Stimulated activated CD4-positive, alpha-beta T cell treated with anti-CD3 and anti-CD28 coated beads, Interleukin-15, amount 100 ng/mL, for 24 hours (primary cell): ENCODE measurements around the gene CAMKK1.

Experiments
- DNase-seq: peaks from one replicate; pipeline ENCODE4 v3.0.0-alpha.2; 2020

CAMKK1 gene

DNA sequence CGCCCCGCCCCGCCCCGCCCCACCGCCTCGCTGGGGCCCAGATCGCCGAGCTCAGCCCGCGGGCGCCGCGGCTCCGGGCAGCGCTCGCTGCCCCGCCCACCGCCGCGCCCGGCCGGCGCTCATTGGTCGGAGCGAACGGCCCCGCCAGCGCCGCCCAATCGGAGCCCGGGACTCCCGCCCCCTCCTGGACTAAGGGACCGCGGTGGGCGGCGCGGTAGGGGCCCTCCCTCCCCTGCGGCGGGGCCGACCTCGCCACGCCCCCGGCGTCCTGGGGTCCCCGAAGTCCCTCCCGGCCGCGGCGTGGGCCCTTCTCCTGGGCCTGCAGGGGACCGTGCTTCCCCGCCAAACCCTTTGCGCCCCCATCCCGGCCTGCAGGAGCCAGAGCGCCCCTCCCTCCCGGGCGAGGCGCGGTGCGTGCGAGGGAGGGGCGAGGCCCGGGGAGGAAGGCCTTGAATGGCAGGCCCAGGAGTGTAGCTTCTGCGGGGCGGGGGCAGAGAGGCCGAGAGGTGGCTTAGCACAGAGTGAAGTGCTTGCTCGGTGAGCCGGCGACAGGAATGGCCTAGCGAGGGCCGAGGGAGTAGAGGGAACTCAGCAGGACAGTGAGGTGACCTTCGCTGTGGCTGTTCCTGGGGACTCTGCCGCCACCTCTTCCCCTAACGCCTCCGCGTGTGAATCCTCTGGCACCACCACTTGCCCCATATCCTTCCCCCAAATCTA, at the start of gene CAMKK1:
CAMKK1 (minus strand) TSS at position 51 of the 717 bp plus-strand sequence. CDS start 7,366 bp downstream, outside the sequence.
- peak; percentile 94 for DNase-seq

DNA sequence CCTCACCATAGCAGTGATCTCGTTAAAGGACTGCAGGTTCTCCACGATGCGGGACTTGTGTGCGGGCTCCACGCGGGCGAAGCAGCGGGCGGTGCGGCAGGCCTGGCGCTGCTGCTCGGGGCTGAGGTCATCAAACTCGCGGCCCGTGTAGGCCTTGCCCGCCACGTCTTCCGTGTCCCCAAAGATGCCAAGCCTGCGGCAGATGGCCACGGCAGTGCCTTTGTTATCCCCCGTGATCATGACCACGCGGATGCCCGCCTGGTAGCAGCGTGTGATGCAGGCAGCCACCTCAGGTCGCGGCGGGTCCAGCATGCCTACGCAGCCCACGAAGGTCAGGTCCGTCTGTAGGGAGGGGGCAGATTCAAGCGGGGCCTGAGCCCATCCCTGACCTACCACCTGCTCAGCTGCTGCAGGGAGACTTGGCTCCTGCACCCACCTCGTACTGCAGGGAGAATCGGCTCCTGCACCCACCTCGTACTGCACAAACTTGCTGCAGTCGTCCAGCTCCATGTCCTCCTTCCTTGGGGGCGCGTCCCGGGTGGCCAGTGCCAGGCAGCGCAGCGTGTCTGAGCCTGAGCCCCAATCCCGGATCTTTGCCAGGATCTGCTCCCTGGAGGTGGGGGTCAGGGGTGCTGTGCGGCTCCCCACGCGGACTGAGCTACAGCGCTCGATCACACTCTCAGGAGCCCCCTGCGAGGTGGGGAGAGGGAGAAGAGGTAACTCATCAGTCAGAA, 48.3 kb upstream of the CAMKK1 start:
- no peak for DNase-seq

DNA sequence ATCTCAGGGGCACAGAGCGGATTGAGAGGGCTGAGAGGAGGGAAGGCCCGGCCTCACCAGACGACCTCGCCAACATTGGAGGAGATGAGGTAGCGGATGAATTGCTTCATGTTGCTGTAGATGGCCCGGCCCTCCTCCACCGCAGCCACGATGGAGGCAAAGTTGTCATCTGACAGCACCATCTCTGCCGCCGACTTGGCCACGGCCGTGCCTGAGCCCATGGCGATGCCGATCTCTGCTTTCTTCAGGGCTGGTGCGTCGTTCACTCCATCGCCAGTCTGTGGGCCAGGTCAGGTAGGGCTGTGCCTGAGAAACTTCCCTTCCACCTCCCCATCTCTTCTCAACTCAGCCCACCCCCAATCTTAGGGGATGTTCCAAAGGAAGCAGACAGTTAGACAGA, 44.5 kb upstream of the CAMKK1 start:
- no peak for DNase-seq

DNA sequence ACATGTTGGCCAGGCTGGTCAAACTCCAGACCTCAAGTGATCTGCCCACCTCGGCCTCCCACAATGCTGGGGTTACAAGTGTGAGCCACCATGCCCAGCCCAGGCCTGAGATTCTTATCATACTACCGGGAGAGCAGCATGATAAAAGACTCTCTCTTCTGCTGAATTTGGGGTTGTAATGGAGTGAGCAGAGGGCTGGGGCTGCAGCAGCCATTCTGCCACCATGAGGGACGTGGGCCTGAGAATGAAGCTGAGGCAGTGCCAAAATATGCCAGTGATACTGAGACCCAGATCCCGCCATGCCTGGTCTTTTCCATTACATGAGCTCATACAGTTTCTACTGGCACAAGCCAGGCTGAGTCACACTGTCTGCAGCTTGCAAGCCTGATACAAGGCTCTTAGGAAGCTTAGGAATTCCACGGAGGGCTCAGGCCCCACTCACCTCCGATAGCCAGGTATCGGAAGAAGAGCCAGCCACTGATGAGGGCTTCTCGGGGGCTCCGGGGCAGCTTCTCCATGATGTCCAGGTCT, 43.0 kb upstream of the CAMKK1 start:
- no peak for DNase-seq

DNA sequence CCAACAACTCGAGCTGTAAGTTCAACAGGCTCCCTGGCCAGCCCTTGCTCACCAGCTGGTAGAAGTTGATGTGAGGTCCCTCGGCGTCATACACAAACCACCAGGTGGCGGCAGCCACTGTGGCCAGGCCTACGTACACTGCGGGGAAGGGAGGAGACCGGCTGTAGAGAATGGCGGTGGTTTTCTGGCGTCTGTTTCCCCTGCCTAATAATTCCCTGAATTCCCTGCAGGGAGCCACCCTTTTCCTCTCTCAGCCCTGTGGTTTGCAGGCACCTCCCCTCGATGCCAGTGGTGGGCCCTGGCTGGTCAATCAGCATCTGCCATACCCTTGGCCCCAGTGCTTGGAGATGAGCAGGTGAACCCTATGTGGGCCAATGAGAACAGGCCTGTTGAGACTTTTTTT, 42.3 kb upstream of the CAMKK1 start:
- DNase-seq: peak; percentile 43

DNA sequence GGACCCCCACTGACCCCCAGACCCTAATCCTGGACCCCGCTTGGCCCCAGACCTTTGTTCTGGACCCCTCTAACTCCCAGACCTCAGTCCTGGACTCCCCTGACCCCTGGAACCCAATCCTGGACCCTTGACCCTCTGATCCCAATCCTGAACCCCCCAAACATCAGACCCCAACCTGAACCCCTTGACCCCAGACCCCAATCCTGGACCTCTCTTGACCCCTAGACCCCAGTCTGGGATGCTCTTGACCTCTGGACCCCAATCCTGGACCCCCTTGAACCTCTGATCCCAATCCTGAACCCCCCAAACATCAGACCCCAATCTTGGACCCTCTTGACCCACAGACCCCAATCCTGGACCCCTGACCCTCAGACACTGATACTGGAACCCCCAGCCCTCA, 36.9 kb upstream of the CAMKK1 start:
- DNase-seq: no peak

DNA sequence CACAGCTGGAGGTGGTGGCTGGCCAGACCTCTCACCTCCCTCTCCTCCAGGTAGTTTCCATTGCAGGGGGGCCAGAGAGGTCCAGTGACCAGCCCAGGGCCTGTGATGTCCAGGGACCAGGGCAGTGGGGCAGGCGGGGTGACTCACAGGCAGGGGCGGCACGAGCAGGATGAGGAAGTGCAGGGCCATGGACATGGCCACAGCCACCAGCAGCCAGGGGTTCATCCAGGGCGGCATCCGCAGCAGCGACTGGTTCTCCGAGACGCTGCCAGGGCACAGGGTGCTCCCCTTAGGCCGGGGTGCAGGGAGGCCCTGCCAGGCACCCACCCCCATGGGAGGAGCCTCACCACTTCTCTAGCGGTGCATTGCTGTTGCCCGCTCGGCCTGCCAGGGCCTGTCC, 36.3 kb upstream of the CAMKK1 start:
- DNase-seq: no peak

DNA sequence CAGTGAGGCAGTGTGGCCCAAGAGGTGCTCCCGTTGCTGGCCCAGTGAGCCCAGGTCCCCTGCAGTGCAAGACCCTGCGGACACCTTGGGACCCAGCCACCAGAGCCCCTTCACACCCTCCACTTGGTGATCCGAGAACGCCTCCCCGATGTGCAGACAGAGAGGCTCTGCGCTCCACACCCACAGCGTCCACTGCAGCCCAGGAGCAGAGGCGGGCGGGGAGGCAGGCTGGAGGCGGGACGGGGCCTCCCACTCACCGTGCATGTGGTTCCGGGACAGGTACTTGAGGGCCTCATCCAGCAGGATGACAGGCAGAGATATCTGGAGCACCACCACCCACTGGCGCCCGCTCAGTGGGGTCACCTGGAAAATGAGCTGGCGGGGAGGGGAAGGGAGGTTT, 35.6 kb upstream of the CAMKK1 start:
- no peak for DNase-seq

DNA sequence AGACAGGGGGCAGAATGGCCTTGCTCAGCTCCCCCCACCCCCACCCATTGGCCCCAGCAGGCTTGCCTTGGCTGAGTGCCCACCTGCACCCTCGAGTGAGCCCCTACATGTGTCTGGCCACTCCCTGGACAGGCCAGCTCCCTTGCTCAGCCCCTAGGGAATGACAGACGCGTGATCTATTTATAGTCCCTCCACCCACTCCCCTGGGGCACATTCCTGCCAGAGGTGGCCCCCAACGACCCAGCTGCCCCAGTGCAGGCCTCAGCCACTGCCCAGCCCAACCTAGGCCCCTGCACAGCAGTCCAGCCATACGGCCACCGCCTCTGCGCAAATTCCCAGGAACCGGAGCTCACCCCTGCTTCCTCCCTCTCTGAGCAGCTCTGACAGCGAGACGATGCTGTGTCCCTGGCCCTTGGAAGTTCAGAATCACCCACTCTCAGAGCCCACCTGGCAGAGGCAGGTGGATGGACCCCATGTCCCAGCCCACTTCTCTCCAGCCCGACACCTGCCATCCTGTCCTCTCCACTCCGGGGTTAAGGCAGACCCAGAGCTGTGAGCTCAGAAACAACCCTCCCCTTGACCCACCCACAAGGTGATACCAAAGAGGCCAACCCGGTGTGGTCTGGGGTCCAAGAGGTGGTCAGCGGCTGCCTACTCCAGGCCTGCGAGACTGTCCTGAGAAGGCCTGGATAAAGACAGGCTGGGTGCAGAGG, 34.9 kb upstream of the CAMKK1 start:
- DNase-seq: no peak

DNA sequence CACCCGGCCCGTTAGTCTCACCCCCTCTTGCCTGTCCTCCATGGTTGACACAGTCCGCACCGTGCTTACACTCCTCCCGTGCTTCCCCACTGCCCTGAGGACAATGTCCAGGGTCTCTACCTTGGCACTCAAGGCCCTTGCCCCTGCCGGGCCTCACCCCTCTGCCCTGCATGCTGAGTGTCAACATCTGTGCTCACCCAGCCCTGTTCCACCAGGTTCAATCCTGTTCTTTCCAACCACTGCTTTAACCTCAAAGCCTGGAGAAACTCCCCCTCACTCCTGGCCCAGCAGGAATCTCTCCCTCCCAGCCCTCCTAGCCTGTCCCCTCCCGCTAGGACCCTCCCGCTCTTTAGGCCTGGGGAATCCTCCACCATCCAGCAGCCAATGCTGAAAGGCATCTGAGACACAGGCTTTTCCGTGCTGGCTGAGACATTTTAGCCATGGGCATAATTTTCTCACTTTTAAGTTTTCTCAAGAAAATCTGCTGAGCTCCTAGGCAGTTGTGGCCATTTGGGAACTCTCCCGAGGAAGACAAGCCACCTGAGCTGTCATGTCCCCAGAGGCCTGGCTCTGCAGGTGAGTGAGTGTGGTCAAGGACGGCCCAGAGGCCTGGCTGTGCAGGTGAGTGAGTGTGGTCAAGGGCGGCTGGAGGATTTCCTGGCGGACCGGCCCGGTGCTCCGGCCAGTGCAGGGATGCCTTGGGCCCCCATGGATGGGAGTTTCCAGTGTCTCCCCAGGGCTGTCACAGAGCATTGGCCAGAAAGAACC, 34.2 kb upstream of the CAMKK1 start:
- DNase-seq: no peak

DNA sequence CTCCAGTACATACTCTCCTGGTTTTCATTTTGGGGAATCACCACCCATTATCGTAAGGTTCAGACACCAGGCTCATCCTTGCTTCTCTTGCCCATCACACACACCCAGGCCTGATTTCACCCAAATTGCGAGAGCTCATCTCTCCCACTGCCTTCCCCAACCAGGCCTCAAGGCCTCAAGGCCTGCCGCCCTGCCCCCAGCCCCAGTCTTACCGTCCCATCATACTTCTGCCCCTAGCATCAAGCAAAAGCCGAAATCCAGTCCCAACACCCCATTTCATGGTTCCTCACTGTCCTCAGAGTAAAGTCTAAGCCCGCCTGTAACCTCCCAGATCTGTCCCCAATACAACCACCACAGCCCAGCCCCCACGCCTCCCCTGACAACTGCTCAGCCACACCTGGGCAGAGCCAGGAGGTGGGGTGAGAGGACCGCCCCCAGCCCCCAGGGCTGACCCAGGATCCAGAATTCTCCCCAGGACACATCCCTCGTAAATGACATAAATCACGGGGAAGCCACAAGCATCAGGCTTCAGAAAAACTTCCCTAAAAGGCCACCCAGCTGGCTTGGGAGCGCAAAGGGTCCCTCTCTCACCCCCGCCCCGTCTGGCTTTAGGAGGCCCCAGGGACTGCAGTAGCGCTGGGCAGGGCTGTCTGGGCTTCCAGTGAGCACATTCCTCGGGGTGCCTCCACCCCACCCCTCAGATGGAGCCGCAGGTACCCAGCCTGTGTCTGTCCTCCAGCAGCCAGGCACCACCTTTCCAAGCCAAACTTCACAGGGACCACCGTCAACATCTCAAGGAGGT, 33.0 kb upstream of the CAMKK1 start:
- no peak for DNase-seq

DNA sequence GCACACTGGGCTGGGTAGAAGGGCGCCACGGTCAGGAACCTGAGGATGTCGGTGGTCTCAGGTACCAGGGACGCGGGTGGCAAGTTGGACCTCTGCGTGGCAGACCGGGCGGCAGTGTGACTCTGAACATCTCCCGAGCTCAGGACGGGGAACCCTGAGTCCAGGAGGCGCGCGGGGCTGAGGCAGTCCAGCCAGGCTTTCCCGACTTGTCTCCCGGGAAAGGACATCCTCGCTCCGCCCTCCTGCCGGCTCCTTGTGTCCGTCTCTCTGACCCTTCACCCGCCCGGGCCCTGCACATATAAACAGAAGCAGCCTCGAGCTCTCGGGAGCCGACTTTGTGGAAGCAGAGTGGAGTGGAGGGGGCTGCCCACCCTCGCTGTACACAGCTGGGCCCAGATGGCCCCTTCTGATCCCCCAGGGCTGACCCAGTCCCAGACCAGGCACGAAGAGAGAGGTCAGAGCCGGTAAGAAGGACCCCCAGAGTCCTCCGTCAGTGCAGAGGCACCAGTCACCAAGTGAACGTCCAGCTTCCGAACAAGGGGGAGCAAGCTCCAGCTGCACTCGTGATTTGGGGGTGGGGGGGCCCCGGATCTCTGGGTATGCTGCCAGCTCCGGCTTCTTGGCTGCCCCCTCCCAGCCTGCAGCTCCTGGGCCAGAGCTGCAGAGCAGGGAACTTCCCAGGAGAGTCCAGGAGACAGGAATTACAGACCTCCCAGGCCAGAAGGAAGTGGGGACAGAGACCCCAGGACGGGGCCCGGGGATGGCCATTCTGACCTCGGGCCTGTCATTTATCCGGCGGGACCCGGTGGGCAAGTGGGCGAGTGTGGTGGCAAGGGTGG, 31.9 kb upstream of the CAMKK1 start:
- DNase-seq: no peak

DNA sequence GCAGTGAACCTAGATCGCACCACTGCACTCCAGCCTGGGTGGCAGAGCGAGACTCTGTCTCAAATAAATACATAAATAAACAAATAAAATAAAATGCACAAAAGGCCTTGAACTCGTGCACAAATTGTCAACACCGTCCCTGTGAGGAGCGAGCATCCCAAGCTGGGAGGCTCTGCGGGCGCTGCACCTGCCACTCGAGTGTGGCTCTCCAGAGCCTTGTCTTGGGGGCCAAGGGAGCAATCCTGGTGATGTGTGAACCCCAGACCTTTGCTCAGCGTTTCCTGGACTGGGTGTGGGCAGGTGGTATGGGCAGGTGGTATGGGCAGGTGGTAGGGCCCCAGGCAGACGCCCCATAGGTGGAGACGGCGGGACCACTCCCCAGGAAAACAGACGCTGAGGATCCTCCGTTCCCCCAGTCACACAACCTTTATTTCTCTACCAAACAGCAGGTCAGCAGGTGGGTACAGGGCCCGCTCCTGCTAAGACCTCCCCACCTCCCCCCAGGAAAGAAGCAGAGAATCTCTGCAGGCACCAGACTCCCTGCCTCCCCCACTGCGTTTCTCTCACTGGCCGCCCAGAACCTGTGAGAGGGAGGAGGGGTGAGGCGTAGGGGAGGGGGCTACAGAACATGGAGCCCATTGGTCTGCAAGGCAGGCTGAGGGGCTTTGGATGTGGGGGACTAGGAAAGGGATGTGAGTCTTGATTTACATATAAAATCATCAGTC, 30.8 kb upstream of the CAMKK1 start:
- DNase-seq: no peak

DNA sequence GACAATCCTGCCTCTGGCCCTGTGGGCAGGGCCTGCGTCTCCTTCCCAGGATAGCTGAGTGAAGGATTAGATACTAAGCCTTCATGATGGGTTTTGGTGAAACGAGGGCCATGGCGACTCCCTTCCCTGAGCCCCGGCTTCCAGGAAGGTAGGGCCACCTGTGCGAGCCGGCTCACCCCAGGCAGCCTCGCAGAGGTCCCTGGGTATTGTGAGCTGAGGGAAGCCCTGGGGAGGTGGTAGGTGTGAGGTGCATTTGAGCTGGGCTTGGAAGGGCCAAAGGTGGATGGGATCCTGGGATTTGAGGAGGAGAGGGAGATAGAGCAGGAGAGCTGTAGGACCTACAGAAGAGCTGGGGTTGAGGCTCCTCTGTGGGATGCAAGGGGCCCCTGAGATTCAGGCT, 29.9 kb upstream of the CAMKK1 start:
- no peak for DNase-seq

DNA sequence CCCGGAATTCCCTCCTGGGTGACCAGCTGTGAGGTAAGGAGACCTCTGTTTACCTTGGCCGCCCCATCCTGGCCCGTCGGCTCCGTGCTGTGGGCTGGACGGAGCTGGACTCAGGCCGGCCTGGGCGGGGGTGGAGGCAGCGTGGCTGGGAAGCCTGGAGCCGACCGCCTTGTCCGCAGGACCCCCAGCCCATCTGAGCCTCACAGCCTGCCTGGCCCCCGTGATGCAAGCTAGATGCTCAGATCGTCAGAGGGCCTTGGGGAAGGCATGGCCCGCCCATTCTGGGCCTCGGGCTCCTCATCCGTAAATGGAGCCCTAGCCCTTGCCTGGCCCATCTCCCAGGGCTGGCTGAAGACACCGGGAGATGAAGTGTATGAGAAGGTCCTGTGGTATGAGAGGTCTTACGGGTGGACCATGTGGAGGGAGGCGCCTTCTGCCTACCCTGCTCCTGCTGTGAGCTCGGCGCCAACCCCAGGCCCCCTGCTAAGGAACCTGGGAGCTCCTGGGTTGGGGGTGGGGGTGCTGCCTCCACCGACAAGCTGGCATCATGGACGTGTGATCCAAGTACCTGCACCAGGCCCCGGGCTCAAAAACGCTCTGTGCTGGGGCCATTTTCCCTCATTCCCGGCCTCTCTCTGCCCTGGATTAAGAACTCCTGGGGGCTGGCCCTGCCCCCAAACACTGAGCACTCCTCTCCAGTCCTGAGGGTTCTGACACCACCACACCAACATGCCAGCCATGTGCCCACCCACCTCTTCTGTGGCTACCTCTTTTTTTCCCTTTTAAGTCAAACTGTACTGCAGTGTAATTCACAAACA, 28.9 kb upstream of the CAMKK1 start:
- no peak for DNase-seq

DNA sequence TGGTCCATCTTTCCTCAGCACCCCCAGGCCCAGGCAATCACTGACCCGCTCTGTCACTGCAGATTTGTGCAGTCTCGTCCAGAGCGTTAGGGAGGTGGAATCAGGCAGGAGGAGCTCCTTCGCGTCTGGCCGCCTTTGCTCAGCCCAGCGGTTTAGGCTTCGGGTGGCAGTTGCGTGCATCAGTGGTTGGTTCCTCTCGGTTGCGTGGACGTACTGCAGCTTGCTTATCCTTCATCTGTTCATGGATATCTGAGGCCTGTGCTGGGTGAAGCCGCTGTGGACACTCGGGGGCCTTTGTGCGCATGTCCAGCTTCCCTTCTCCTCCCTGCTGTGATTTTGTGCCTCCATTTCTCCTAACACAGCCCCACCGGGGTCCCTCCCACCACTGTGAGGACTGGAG, 28.2 kb upstream of the CAMKK1 start:
- DNase-seq: no peak

DNA sequence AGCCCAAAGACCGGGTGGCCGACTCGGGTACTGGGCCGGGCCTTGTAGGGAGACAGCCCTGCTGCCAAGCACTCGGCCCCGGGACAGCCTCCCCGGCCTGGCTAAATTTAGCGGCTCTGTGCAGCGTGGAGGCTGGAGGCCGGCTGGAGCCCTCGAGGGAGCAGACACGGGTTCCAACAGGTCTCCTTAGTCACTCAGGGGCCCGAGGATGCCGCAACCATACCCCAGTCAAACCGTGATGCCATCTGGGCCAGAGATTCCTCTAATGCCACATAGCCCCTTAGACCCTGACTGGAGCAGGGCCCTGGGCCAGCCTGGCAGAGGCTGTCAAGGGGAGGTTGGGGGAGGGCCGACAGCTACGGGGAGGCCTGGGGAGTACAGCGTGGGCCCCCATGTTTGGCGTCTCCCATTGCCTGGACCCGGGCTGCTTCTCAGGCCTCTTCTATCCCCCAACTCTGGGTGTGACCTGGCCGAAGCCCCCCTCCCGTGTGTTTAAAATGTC, 26.3 kb upstream of the CAMKK1 start:
- DNase-seq: no peak

DNA sequence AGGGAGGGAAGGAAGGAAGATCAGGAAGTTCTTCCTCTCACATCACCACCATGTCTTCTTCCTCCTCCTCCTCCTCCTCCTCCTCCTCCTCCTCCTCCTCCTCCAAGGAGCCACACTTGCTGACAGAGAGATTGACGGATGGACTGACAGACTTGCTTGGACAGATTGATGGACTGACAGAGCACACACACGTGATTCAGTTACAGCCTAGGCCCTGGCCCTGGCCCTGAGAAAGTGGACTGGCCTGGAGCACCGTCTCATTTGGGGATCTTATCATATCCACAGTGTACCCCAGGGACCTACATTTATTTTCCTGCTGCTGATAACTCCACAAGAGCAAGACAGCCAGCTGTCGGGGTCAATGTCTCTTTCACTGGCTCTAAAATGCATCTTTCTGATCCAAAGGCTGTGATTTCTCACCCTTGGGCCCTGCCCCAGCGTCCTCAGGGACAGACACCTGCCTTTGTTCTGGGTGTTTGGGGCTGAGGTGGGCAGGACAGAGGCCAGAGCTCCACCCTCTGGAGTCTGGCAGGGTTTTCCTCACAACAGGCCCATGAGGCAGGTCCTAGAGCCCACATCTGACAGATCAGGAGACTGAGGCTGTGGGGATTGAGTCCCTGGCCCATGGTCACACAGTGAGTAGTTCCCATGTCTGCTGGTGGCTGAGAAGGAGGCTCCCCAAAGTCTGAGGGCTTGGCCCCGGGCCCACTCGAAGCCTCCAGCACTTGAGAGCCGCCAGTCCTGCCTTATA, 25.7 kb upstream of the CAMKK1 start:
- no peak for DNase-seq
